ENCODE results near the gene PCYT2. TPM values are rescaled to one million over a fixed set of nuclear protein-coding genes. Genes with fewer than 3 reads are reported as not detected.
"Not testable (repeated sequence)": the region's sequence is repeated elsewhere in the genome, so short reads cannot be mapped to it uniquely, and the experiment has no call there.

Gene PCYT2
- total RNA-seq, 1 donor from 2014 or later, result 88.5 TPM

DNA sequence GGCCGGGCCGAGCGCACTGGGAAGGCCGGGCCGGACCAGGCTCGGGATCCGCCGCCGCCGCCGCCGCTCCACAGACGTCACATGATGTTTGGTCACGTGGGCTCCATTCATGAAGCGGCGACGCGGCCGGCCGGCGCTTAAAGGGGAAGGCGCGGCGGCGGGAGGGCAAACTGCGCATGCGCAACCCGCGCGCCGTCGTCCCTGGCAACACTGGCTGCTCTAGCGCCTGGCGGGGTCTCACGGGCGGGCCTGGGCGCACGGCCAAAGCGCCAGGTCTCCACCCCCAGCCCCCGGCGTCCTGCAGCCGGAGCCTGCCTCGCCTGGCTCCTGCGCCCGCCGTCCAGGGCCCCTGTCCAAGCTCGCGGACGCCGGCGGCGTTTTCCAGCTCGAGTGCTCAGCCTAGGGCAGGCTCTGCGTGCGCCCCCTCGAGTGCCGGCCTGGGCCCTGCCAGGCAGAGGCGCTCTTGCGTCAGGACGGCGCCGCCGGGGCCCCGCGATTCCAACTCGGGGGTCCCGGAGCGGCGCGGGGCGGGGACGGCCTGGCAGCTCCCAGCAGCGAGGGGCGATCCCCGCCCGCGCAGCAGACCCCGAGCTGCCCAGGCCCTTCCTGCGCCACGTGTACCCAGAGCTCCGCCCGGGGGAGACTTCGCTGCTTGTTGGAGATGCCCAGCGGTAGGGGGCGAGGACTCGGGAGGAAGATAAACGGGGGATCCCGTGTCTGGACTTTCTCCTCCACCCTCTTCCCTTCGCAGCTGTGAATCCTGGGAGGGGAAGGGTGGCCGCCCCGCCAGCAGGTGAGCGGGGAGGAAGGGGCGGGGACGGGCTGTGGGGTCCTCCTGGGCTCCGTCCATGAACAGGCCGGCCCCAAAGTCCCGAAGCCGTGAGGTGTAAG lies 16.7 kb upstream of the PCYT2 start, which contains the start of gene MAFG:
TSS of gene MAFG (minus strand) at position 83 of the 891 bp plus-strand sequence. CDS start 4,550 bp downstream, outside the sequence.
- DNase-seq (ENCODE audit: low read depth), result peak; percentile 93

DNA sequence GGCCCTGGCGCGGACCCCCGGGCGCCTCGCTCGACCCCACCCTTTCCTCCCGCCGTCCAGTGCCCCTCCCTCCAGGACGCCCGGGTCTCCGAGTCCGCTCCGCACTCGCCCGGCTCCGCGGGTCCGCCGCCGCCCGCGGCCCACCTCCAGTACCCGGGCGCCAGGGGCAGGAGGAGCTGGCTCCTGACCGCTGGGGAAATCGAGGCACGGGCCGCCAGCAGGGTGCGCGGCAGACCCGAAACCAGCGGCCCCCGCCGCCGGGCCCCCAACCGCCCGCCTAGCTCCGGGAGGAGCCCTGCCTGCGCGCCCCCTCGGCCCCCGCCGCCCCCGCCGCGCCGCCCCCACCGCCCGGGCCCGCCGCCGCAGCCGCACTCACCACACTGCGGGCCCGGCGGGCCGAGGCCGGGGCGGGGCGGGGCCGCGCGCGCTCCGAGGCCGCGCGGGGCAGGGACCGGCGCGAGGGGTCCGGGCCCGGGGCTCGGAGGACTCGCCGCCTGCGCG lies 16.0 kb upstream of the PCYT2 start:
- no peak for DNase-seq (ENCODE audit: low read depth)

GRCh38 chr17:81926451-81927151 lies 15.4 kb upstream of the PCYT2 start:
- DNase-seq (ENCODE audit: low read depth), result peak; percentile 89

DNA sequence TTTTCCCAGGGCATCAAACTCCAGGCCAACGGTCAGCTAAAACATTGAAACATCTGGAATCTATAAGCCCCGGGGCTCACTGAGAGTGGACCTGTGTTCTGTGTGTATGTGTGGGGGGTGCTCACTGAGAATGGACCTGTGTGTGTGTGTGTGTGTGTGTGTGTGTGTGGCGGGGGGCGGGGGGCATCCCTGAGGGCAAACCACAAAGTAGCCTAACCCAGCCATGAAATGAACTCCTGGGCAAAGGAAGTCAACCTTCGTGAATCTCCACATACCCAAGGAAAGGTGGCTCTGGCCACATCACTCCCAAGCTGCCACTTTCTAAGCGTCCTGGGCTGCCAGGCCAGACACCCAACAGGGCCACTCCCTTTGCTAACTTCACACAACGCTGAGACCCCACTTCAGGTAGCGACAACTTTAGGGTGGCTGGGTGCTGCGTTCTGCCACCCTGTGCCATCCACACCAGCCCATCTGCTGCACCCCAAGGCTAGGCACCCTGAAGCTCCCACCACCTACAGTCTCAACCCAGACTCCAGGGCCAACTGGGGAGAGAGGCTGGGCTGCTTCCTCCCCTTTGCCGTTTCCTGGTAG lies 14.8 kb upstream of the PCYT2 start:
- DNase-seq (ENCODE audit: low read depth), result no peak

DNA sequence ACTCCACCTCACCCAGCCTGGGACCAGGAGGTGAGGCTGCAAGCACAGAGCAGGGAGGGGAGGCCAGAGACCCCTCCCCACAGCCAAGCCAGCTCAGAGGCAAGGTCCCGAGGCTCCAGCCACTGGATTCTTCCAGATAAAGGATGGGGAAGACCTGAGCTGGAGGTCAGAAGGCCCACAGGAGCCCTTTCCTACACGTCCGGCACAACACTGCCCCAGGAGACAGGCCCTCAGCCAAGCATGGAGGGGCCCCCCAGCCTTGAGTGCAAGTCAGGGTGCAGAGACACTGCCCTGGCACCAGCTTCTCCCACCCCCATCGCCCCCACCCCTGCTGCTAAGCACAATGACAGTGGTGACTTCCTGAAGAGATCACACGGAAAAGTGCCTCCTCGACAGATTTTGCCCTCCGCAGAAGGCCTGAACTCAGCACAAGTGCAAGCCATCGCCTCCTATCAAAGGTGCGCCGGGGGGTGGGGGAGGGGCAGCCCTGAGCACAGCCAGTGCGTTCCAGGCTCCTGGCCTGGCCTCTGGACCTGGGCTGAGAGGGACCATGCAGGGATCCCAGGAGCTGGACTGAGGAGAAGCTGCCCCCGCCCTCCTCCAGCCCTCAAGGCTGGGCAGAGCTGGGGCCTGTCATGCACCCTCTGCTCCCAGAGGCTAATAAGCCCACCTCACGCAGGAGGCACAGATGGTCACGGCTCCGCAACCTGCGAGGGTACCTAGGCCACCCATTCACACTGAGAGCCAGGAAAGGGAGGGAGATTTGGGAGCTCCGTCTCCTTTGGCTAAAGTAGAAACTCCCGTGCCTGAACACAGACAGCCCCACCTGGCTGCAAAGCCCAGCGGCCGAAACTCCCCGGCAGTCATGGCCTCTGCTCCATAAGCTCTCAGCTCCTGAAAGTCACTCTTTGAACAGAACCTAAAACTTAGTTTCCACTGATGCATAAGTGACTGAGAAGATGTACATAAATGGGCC lies 13.6 kb upstream of the PCYT2 start:
- DNase-seq (ENCODE audit: low read depth), result no peak

- DNase-seq (ENCODE audit: low read depth), result peak; percentile 91
Measured at GRCh38 chr17:81923302-81924260, 12.4 kb upstream of the PCYT2 start.

- no peak for DNase-seq (ENCODE audit: low read depth)
Measured at GRCh38 chr17:81922566-81923301, 11.5 kb upstream of the PCYT2 start.

GRCh38 chr17:81921996-81922565 lies 10.9 kb upstream of the PCYT2 start:
- no peak for DNase-seq (ENCODE audit: low read depth)

GRCh38 chr17:81921537-81921862 lies 10.3 kb upstream of the PCYT2 start:
- no peak for DNase-seq (ENCODE audit: low read depth)

GRCh38 chr17:81920612-81921536 lies 9.7 kb upstream of the PCYT2 start:
- no peak for DNase-seq (ENCODE audit: low read depth)

DNA sequence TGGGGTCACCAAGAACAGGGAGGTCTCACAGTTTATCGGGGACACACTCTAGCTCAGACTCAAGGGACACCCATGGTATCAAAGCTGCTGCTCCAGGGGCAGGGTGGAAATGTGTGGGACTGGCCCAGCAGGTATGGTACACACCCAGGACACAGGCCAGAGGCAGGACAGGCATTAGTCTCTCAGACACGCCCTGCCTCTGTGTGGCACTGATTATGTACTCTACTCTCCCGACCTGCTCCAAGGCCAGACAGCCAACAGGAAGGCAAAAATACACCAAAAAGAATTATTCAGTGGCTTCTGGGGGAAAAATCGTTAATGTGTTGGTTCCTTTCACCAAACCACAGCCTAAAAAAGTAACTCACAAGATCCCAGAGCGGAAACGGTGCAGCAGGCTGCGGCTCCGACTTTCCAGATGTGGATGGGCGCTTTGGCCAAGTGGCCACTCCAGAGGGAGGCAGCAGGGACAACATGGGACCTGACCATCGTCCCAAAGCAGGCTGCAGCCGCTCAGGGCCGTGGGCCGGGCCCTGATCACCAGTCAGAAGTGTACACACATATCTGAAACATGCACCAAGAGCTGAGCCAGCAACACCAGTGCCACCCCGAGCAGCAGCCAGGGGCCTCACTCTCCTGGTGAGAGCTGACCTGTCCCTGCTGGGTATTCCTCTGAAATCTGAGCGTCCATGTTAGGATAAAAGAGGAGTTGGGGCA lies 7.8 kb upstream of the PCYT2 start:
- no peak for DNase-seq (ENCODE audit: low read depth)

GRCh38 chr17:81918333-81918669 lies 7.1 kb upstream of the PCYT2 start:
- not testable (repeated sequence) for DNase-seq (ENCODE audit: low read depth)

- DNase-seq (ENCODE audit: low read depth), result peak; percentile 77
Measured at GRCh38 chr17:81917565-81918332, 6.5 kb upstream of the PCYT2 start, which contains the start of gene SIRT7. SIRT7 (minus strand) TSS chr17:81918176; CDS start chr17:81918131, 45 bp downstream.

- DNase-seq (ENCODE audit: low read depth), result peak; percentile 68
Measured at GRCh38 chr17:81916234-81917001, 5.2 kb upstream of the PCYT2 start.

GRCh38 chr17:81915331-81915730 lies 4.1 kb upstream of the PCYT2 start:
- DNase-seq (ENCODE audit: low read depth), result no peak
